Measurements from ENCODE around the gene ATP5PB. TPM values are rescaled to one million over a fixed set of nuclear protein-coding genes. Genes with fewer than 3 reads are reported as not detected.

Gene ATP5PB
- total RNA-seq, 1 donor from 2014 or later: 142 TPM

DNA sequence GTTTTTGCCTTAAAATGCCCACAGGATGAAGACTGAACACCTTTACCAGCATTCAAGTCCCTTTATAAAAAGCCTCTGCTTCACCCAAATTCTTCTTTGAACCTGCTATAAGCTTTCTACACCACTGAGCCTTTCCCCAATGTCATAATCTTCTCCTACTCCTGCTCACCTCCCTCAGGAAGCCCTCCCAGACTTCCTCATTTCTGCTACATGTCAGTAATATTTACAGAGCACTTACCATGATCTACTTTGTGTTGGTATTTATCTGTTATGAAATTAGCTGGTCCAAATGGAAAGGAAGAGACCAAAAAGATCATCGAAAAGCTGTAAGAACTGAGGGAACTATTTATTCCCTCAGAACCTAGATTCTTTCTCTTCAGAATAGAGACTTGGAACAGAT, 30.2 kb upstream of the ATP5PB start:
- Histone ChIP-seq H3K9me3 (no peaks in the 10 kb centered on the region), H3K36me3 (no peaks in the 10 kb centered on the region), H3K27me3 (no peaks in the 10 kb centered on the region), H3K4me3 (no peak overlapping the region), H3K4me1 (no peaks in the 10 kb centered on the region), H3K27ac (no peak overlapping the region)
- no peak for DNase-seq (ENCODE audit: extremely low spot score in 2 of 2)
- intact Hi-C loops (cut with DNase I): no loop called here
- no peak for TF ChIP-seq POLR2A (IDR thresholded peaks at IDR 0.05)

DNA sequence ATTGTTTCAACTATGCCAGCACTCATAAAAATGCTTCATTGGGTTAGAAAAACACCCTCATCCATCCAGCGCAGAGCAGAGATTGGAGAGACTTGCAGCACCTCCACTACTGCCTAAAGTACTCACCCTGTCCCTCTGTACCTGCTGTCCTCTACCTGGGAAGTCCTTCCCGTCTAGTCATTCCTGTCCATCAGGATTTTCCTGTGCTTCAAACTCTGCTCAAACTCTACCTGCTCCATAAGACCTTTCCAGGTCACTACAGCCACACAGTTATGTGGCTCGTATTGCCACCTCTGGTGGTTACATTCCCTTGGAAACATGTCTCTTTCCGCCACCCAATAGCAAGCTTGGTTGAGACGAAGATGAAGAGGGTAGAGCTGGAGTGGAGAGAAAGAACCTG, 28.9 kb upstream of the ATP5PB start:
- Histone ChIP-seq H3K9me3 (no peaks in the 10 kb centered on the region), H3K4me3 (no peak overlapping the region), H3K27me3 (no peaks in the 10 kb centered on the region), H3K36me3 (no peaks in the 10 kb centered on the region), H3K4me1 (no peaks in the 10 kb centered on the region), H3K27ac (no peak overlapping the region)
- no peak for DNase-seq (ENCODE audit: extremely low spot score in 2 of 2)
- intact Hi-C loops (cut with DNase I): no loop called here
- TF ChIP-seq CTCF (IDR thresholded peaks at IDR 0.05): no peak
- TF ChIP-seq POLR2AphosphoS5 (IDR thresholded peaks at IDR 0.05; ENCODE audit: insufficient read depth in 1 of 2, low read depth in 1 of 2): no peak
- no peak for TF ChIP-seq POLR2A (IDR thresholded peaks at IDR 0.05)

GRCh38 chr1:111422546-111423391, 26.5 kb upstream of the ATP5PB start:
- Histone ChIP-seq H3K4me1 (no peaks in the 10 kb centered on the region), H3K9me3 (no peaks in the 10 kb centered on the region), H3K4me3 (no peak overlapping the region), H3K27me3 (no peaks in the 10 kb centered on the region), H3K36me3 (no peaks in the 10 kb centered on the region), H3K27ac (no peak overlapping the region)
- intact Hi-C loops (cut with DNase I): no loop called here
- no peak for TF ChIP-seq POLR2AphosphoS5 (IDR thresholded peaks at IDR 0.05; ENCODE audit: insufficient read depth in 1 of 2, low read depth in 1 of 2)
- TF ChIP-seq CTCF (IDR thresholded peaks at IDR 0.05): no peak
- no peak for TF ChIP-seq POLR2A (IDR thresholded peaks at IDR 0.05)
- DNase-seq (ENCODE audit: extremely low spot score in 2 of 2): peak in 1 of 2 donors; percentile 62

GRCh38 chr1:111424281-111424680, 25.0 kb upstream of the ATP5PB start:
- H3K9me3 ChIP-seq: no peaks in the 10 kb centered on the region
- TF ChIP-seq POLR2AphosphoS5 (IDR thresholded peaks at IDR 0.05; ENCODE audit: insufficient read depth in 1 of 2, low read depth in 1 of 2) (no peak), POLR2A (IDR thresholded peaks at IDR 0.05) (no peak), CTCF (IDR thresholded peaks at IDR 0.05) (no peak)
- H3K4me1 ChIP-seq: no peaks in the 10 kb centered on the region
- no peaks in the 10 kb centered on the region for H3K27me3 ChIP-seq
- no peaks in the 10 kb centered on the region for H3K36me3 ChIP-seq
- intact Hi-C loops (cut with DNase I): no loop called here
- H3K4me3 ChIP-seq: no peak overlapping the region
- H3K27ac ChIP-seq: no peak overlapping the region
- no peak for DNase-seq (ENCODE audit: extremely low spot score in 2 of 2)

- no peaks in the 10 kb centered on the region for H3K9me3 ChIP-seq
- no peaks in the 10 kb centered on the region for H3K4me1 ChIP-seq
- intact Hi-C loops (cut with DNase I): no loop called here
Measured at GRCh38 chr1:111436726-111437125, 12.5 kb upstream of the ATP5PB start.

More at GRCh38 chr1:111436726-111437125, 12.5 kb upstream of the ATP5PB start:
- no peak overlapping the region for H3K4me3 ChIP-seq
- no peak overlapping the region for H3K27ac ChIP-seq
- TF ChIP-seq CTCF (IDR thresholded peaks at IDR 0.05) (no peak), POLR2AphosphoS5 (IDR thresholded peaks at IDR 0.05; ENCODE audit: insufficient read depth in 1 of 2, low read depth in 1 of 2) (no peak), POLR2A (IDR thresholded peaks at IDR 0.05) (no peak)
- H3K27me3 ChIP-seq: no peaks in the 10 kb centered on the region
- H3K36me3 ChIP-seq: peaks cover 0 to 27% of the 10 kb centered on the region in 2 donors
- no peak for DNase-seq (ENCODE audit: extremely low spot score in 2 of 2)

All from vagina (tissue), 2 donors.